ENCODE data around the gene ZMYM5.
A peak's percentile ranks its signal among the peaks of the same experiment; 100 is the strongest.
"Not testable (repeated sequence)": the region's sequence is repeated elsewhere in the genome, so short reads cannot be mapped to it uniquely, and the experiment has no call there.

The ZMYM5 gene

DNA sequence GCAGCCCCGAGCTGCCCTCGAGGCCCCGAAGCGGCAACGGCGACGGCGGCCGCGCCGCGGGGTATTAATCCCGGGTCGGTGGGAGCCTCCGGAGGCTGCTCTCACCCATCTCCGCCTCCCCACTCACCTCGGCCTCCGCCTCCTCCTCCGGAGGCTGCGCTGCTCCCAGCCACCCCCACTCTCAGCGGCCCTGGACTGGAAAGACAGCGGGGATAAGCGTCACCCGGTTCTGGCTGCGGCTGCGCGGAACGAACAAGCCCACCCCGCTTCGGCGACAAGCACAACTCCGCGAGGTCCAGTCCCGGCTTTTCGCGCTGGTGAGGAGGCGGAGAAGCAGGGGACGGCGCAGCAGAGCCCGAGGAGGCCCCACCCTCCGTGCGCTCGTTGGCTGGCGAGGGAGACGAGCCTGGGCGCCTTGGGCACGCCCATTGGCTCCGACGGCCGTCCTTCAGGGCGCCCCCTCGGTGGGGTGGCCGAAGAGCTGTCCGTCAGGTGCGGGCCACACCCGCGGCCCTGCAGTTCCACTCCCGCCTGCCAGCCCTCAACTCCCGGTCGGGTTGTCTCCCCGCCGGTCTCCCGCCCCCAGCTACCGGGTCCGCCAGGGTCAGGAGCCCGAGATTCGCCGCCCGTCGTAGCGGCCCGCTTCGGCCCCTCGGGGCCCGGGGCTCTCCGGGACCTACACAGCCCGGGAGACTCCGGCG, at the start of gene ZMYM5:
Gene ZMYM5 (minus strand): TSS at position 327 of the 701 bp plus-strand sequence. CDS start 11,469 bp downstream, outside the sequence.
- DNase-seq (ENCODE audit: low spot score) = peak; percentile 94

DNA sequence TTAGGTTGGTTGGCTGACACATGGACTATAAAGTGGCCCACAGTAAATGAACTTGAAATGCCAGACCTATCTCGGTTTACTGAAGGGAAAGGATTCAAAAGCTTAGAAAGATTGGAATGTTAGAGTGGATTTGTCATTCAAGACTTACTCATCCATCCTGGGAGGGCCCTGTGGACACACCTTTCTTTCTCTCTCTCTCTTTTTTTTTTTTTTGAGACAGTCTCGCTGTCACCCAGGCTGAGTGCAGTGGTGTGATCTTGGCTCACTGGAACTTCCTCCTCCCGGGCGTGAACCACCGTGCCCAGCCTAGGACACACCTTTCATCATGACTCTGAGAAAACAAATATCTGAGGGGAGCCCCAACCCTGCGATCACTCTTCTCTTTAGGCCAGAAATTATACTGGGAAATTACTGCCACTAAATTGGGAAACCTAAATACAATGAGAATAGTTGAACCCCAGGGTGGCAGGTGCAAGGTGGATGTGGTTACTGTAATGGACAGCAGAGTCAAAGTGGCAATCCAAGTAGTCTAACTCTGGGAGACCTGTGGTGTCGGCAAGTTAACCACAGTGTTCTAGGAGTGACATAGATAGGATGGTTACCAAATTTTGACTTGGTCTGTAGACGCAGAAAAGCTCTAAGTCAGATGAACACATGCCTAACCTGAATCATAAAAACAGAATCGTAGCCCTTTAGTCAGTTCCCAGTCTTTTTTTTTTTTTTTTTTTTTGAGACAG, 47.1 kb upstream of the ZMYM5 start:
- no peak for DNase-seq (ENCODE audit: low spot score)

DNA sequence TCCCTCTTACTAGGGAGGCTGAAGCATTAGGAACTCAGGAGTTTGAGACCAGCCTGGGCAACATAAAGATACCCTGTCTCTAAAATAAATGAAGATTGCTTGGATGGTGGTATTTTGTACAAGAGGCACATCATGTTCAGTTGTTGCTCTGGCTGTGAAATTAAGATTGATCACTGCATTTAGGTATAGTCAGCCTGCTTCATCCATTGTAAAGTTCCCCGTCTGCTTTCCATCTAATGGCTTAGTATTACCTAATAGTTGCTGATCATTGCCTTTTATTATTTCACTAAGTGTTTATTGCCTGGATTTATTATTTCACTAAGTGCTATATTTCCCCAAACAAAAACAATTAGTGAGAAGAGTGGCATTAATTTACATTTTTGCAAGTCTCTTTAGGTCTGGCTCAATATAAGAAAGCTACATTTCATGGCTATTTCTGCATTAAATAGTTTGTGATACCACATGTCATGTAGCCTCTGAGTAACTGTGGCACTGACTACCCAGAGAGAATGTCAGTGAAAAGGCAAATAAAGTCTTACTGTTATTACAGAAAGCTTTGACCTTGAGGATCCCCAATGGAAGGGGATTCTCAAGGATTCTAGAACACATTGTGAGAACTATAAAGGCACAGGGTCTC, 45.0 kb upstream of the ZMYM5 start:
- DNase-seq (ENCODE audit: low spot score) = no peak

DNA sequence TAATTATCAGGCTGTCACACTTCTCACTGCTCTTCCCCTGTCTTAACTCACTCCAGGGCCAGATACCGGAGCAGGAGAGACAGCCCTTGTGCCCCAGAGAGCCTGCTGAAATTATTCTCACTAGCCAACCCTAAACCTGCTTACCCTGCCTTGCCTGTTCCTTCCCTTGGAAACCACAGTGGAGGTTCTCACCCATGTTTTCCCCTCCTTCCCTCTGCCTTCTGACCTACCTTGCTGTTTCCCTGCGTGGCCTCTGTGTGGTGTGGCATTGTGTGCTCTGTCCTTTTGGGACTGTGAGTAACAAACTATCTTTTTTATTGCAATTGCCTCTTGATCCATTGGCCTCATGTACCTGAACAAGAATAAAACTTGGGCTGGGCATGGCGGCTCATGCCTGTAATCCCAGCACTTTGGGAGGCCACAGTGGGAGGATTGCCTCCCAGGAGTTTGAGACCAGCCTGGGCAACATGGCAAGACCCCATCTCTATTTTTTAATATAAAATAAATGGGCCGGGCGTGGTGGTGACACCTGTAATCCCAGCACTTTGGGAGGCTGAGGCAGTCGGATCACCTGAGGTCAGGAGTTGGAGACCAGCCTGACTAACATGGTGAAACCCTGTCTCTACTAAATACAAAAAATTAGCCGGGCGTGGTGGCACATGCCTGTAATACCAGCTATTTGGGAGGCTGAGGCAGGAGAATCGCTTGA, 42.2 kb upstream of the ZMYM5 start:
- DNase-seq (ENCODE audit: low spot score) = not testable (repeated sequence)

DNA sequence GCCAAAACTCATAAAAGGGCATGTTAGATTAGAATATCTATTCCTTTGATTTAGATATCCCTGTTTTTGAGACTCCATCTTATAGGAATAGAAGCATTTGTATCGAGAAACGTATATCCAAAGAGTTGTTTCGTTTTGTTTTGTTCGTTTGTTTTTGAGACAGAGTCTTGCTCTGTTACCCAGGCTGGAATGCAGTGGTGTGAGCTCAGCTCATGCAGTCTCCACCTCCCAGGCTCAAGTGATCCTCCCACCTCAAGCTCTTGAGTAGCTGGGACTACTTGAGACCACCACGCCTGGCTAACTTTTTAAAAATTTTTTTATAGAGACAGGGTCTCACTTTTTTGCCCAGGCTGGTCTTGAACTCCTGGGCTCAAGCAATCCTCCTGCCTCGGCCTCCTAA, 26.6 kb upstream of the ZMYM5 start:
- DNase-seq (ENCODE audit: low spot score) = no peak

DNA sequence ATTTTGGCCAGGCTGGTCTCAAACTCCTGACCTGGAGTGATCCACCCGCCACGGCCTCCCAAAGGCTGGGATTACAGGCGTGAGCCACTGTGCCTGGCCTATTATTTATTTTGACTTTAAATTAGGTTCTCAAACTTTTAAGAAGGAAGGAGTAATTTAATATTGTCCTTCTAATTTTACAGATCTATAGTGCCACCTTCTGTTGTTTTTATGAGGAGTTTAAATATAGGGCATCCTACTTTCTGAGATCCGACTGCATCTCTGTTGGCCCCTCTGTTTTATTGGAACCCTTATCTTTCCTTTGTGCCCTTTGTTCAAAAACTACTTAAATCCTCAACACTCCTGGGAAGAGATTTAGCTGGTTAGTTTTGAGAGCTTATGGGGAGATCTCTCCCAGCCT, 25.4 kb upstream of the ZMYM5 start:
- DNase-seq (ENCODE audit: low spot score) = no peak

DNA sequence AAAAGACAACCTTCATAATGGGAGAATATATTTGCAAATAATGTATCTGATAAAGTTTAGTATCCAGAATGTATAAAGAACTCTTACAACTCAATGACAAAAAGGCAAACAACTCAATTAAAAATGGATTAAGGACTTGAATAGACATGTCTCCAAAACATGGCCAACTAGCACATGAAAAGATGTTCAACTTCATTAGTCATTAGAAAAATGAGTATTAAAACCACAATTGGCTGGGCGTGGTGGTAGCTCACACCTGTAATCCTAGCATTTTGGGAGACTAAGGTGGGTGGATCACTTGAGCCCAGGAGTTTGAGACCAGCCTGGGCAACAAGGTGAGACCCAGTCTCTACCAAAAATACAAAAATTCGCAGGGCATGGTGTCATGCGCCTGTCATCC, 18.8 kb upstream of the ZMYM5 start:
- DNase-seq (ENCODE audit: low spot score) = no peak

DNA sequence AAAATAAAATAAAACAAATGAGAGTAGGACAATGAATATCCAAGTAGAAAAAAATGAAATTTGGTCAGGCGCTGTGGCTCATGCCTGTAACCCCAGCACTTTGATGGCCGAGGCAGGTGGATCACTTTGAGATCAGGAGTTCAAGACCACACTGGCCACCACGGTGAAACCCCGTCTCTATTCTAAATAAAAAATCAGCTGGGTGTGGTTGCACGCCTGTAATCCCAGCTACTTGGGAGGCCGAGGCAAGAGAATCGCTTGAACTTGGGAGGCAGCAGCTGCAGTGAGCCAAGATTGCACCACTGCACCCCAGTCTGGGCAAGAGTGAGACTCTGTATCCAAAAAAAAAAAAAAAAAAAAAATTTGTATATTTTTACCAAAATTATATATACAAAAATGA, 18.2 kb upstream of the ZMYM5 start:
- DNase-seq (ENCODE audit: low spot score) = no peak

DNA sequence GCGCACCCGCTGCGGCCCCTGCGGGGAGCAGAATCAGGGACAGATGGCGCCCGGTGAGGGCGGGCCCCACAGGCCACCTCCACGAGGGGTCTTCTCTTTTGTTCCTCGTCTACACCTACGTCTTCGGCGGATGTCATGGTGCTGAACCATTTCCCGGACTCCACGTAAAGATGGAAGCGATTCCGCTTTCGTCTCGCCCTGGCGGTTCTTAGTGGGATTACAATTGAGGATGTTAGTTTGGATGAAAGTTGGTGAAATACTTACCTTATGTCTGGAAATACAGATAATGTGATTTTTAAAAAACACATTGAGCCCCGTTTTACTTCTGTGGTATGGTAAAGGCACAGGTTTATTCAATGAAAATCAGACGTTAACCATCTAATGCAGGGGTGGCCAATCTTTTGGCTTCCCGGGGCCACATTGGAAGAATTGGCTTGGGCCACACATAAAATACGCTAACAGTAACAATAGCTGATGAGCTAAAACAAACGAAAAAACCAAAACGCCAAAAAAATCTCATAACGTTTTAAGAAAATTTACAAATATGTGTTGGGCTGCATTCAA, 1.4 kb upstream of the ZMYM5 start:
- DNase-seq (ENCODE audit: low spot score) = peak; percentile 50

DNA sequence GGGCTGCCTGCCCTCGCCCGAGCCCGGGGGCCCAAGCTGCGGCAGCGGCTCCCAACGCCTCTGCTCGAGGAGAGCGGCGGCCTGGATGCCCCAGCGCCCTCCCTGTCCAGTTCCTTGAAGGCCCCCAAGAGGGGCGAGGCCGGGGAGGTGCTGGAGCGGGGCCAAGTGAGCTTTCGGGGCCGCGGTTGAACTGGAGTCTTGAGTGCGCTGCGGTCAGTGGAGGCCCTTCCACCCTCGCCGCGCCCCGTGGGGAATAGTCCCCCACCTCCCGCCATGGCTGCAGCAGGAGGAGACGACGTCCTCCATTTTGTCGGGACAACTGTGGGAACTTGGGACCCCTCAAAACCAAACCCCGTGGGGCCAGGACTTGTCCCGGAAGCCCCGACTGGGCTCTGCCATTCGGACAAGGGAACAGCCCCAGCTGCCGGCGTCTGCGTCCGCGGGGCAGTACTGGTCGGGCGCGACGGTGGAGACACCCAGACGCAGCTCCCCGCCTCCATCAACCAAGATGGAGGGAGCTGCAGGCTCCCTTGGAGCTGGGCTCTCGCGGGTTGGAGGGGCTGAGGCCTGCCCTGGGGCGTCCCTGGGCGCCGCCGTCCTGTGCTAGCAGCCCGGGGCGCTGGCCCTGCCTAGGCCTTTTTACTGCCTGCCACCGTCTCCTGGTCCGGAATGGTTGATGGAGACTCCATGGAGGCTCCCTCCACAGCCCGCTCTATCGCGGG, 736 bp upstream of the ZMYM5 start:
- peak; percentile 41 for DNase-seq (ENCODE audit: low spot score)

DNA sequence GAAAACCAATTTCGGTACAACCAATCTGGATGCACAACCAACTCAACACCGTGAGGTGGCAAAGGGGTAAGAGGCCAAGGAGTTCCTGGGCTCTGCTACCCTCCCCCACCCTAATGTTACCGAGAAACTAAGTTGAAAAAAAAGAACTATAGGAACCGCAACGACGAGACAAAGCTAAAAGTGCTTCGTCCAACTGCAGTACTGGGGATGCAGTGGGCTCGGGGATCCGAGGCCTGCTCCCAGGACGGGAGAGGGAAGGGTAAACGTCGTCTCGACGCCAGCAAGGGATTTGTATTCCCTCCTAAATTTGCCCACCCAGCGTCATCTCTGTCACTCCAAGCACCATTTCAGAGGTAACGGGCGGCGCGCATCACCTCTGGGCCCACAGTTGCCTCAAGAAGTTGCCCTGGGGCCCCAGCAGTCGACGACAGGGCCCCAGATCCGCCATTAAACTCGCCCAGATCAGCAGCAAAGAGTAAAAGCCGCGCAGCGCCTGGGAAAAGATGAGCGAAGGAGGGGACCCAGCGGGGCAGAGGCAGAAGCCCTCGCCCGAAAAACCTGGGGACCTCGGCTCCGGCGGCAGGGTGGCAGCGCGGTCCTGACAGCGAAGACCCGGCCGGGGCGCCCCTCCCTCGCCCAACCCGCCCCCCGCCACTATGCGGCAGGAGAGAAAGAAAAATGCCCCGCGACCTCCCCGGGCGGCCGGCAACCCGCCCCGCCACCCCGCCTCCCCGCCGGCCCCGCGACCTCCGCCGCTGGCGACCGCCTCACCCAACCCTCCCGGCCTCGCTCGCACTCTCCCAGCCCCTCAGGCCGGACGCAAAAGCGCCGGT, 752 bp downstream of the ZMYM5 start:
- DNase-seq (ENCODE audit: low spot score) = no peak

DNA sequence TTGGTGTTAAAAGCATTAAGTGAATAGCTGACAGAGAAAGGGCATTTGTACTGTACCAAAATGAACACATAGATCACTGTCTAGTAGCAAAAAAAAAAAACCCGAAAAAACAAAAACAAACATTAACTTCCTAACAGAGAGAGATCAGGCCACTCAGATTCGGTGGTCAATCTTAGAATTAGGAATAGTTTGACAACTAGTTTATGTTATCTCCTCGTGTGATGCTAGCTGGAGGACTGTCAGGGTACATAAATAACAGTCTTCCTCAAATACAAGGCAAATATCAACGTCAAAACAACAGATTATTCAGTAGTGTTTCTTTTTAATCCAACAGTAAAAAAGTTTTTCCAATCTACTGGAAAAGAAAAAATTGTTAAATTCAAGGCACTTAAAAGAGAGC, 1.7 kb downstream of the ZMYM5 start:
- no peak for DNase-seq (ENCODE audit: low spot score)

DNA sequence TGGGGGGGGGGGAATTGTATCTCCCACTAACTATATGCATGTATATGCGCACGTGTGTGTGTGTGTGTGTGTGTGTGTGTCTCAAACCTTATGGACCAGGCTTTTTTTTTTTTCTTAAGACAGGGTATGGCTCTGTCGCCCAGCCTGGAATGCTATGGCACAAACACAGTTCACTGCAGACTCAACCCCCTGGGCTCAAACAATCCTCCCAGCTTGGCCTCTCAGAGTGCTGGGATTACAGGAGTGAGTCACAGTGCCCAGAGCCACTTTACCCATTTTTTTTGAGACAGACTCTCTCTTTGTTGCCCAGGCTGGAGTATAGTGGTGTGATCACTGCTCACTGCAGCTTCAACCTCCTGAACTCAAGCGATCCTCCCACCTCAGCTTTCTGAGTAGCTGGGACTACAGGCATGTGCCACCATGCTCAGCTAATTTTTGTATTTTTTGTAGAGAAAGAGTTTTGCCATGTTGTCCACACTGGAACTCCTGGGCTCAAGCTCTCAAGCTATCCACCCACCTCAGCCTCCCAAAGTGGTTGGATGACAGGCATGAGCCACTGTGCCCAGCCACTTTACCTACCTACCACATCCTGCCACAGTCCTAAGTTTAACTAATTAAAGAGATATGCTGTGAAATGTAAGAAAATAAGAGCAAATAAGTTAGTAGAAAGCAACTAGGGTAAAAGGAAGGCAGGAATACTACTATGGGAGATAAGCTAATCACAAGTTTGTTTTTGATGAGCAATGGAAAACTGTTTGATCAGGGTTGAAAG, 2.4 kb downstream of the ZMYM5 start:
- DNase-seq (ENCODE audit: low spot score) = no peak

DNA sequence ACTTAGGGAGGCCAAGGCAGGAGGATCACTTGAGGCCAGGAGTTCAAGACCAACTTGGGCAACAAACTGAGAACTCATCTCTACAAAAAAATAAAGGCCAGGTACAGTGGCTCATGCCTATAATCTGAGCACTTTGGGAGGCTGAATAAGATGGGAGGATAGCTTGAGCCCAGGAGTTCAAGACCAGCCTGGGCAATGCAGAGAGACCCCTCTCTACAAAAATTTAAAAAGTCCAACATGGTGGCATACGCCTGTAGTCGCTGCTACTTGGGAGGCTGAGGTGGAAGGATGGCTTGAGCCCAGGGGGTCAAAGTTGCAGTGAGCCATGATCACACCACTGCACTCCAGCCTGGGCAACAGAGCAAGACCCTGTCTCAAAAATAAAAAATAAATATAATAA, 5.8 kb downstream of the ZMYM5 start:
- DNase-seq (ENCODE audit: low spot score) = not testable (repeated sequence)

DNA sequence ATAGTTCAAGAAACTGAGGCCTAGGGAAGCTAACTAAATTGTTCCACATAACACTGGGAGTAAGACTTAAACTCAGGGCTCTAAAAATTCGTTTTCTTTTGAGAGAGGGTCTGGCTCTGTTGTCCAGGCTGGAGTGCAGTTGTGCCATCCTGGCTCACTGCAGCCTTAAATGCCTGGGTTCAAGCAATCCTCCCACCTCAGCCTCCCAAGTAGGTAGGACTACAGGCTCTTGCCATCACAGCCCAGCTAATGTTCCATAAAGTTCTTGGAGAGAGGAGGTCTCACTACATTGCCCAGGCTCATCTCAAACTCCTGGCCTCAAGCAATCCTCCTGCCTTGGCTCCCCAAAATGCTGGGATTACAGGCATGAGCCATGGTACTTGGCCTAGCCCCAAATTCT, 10.7 kb downstream of the ZMYM5 start:
- DNase-seq (ENCODE audit: low spot score) = no peak

DNA sequence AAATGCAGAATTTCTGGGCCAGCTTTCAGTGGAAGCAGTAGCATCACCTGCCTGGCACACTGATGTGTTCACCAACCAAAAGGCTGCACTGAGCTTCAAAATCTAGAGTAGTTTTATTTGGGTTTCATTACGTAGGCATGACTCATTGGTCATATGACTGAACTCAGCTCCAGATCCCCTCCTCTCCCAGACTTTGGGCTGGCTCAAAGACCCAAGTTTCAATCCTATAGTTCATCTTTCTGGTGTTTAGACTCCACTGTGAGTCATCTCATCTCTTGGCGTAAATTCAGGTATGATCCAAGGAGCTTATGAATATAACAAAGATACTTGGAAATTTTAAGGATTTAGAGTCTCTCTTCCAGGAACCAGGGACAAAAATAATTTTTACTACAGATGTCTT, 17.7 kb downstream of the ZMYM5 start:
- DNase-seq (ENCODE audit: low spot score) = peak; percentile 23

DNA sequence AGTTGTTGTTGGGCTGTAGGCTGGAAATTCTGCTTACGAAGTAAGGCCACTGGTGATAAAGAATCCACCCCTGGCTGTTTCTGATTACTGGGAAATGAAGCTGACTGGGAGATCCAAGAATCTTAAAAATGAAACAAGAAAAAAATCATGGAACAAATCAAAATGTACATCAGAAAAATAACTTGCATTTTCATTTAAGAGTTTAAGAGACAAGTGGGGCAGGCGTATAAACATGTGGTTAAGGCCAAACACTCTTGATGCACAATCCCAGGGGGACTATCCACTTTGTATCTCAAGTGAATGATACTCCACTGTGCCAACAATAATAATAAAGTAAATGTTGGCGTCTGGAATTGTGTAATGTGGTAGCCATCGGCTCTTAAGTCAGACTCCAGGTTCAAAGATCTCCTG, 24.6 kb downstream of the ZMYM5 start:
- no peak for DNase-seq (ENCODE audit: low spot score)

DNA sequence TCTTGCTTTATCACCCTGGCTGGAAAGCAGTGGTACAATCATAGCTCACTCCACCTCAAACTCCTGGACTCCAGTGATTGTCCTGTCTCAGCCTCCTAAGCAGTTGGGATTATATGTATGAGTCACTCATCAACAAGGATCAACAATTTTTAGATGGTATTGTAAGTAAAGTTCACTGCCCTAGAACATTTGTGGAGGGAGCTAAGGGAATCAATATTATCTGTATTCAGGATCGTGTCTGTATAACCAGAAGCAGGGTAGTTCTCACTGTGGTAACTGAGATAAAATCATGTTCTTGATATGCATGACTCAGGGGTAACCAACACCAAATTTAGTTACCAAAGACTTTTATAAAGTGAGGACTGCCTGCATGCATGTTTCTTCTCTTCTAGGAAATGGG, 27.0 kb downstream of the ZMYM5 start:
- no peak for DNase-seq (ENCODE audit: low spot score)

DNA sequence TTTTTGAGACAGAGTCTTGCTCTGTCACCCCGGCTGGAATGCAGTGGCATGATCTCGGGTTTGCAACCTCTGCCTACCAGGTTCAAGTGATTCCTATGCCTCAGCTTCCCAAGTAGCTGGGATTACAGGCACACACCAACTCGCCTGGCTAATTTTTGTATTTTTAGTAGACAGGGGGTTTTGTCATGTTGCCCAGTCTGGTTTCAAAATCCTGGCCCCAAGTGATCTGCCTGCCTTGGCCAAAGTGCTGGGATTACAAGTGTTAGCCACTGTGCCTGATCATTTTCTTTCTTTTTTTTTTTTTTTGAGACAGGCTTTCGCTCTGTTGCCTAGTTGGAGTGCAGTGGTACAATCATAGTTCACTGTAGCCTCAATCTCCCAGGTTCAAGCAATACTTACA, 28.7 kb downstream of the ZMYM5 start:
- DNase-seq (ENCODE audit: low spot score) = no peak

DNA sequence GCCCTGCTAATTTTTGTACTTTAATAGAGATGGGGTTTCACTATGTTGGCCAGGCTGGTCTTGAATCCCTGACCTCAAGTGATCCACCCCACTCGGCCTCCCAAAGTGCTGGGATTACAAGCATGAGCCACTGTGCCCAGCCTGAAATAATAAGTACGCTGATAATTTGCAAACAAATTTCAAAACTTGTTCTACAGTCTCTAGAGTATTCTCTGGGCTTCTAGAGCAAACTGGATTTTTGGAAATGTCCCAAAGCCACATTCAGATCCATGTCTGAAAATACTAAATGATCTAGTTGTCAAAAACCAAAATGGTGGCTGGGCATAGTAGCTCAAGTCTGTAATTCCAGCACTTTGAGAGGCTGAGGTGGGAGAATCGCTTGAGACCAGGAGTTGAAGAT, 40.8 kb downstream of the ZMYM5 start:
- no peak for DNase-seq (ENCODE audit: low spot score)

Measured in HuH-7.5 (cell line).